GM10248 (cell line): ENCODE results near the gene ZNF346.

Experiments used
- CTCF ChIA-PET: fragments of 300-600 bp; sonication (Branson Sonifier 250); formaldehyde crosslinking; extraction: SDS; loops from one replicate; lab custom pipeline; 2021; ENCODE audit warnings: antibody characterized with exemption; lab: Yijun Ruan, JAX
- POLR2A ChIA-PET: fragments of 350-650 bp; sonication (Branson Sonifier 250); formaldehyde crosslinking; extraction: SDS; loops from one replicate; lab custom pipeline; 2020; ENCODE audit warnings: antibody characterized with exemption; lab: Yijun Ruan, JAX
- DNase-seq: peaks from one replicate; pipeline ENCODE4 v3.0.0; 2012; ENCODE audit errors: extremely low spot score
- CTCF ChIP-seq: IDR thresholded peaks from 2 replicates; pipeline ENCODE4 v1.5.1; 2012; ENCODE audit warnings: mild to moderate bottlenecking, low read depth; ENCODE audit errors: extremely low read depth, missing control alignments, control extremely low read depth

The ZNF346 gene

DNA sequence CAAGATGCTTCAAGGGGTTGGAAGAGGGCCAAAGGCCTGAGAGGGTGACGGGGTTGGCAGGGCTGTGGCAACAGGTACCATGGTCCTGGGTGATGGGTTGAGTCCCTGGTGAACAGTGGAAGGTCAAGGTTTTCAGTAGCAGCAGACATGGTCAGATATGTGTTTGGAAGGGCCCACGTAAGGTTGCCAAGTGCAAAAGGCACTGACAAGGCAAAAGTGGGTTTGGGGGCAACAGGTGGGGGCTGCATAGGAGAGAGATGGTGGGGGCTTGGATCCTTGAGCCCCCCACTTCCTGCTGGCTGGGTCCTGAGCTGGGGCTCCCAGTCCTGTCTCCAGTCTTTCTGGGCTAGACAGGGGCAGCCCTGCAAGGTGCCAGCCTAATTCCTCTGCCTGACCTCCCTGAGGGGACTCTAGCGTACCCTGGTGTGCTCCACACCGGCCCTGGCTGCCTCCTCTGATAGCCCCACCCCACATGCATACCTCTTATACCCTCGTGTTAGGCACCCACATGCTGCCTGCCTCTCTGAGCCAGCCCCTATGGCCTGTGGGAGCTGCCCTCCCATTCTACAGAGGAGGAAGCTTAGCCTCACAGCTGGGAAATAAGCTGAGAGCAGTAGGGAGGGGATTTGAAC, 90.2 kb downstream of the ZNF346 start:
- POLR2A ChIA-PET: no interaction called here
- TF ChIP-seq CTCF: no peak
- CTCF ChIA-PET: interaction anchor here (0.6 to 7.5 kb wide), 72 partner anchors 8 to 1383 kb away, joined by 3 to 147 read pairs (median 5); partner anchors contain the start of genes LMAN2, NSD1 and SLC34A1
- no peak for DNase-seq

DNA sequence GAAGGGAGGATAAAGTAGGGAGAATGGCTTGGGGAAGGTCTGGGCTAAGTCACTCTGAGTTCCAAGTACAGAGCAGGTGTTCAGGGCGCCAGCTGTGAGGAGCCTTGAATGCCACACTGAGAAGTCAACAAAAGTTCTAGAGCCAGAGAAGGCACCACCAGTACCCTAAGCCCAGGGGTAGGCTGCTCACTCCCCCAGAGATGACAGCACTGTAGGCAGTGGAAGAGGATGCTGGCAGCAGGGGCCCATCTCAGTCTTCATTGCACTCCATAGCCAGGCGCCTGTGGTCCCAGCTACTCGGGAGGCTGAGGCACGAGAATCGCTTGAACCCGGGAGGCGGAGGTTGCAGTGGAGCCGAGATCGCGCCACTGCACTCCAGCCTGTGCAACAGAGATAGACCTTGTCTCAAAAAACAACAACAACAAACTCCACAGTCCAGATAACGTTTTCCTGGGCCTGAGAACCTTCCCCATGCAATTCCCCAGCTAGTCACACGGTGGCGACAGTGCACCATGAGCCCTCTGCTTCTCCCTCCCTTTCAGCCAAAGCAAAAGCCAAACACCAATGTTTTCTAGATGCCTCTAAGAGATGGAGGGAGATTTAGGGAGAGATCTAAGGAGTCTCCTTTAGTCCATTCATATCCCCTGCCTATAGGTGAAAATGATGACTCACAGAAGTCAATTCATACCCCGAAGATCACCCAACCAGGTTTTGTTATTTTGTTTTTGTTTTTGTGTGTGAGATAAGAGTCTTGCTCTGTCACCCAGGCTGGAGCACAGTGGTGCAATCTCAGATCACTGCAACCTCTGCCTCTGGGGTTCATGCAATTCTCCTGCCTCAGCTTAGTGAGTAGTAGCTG, 91.3 kb downstream of the ZNF346 start:
- ChIA-PET POLR2A (no interaction called here), CTCF (interaction anchor here (0.8 to 7.5 kb wide), 73 partner anchors 8 to 1384 kb away, joined by 3 to 147 read pairs (median 5); partner anchors contain the start of genes FGFR4, LMAN2, MXD3 and NSD1)
- peak; percentile 91 for DNase-seq
- TF ChIP-seq CTCF: peak; percentile 97

- no peak for TF ChIP-seq CTCF
- ChIA-PET CTCF (no interaction called here), POLR2A (no interaction called here)
- DNase-seq: peak; percentile 74
Measured at GRCh38 chr5:177116631-177117373, 94.3 kb downstream of the ZNF346 start.

DNA sequence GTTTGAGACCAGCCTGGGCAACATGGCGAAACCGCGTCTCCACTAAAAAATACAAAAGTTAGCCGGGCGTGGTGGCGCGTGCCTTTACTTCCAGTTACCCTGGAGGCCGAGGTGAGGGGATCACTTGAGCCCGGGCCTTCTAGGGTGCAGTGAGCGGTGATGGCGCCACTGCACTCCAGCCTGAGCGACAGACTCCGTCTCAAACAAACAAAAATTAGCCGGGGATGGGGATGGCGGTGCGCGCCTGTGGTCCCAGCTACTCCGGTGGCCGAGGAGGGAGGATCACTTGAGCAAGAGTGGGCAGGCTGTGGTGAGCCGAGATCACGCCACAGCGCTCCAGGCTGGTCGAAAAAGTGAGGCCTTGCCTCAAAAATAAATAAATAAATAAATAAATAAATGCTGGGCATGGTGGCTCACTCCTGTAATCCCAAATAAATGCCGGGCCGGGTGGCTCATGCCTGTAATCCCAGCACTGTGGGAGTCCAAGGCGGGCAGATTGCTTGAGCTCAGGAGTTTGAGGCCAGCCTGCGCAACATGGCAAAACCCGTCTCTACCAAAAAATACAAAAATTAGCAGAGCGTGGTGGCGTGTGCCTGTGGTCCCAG, 95.0 kb downstream of the ZNF346 start:
- DNase-seq: no peak
- no peak for TF ChIP-seq CTCF
- ChIA-PET CTCF (interaction anchor here (0.8 to 1.5 kb wide), 3 partner anchors 10 to 46 kb away, joined by 3 read pairs; no protein-coding TSS in a partner anchor), POLR2A (no interaction called here)

DNA sequence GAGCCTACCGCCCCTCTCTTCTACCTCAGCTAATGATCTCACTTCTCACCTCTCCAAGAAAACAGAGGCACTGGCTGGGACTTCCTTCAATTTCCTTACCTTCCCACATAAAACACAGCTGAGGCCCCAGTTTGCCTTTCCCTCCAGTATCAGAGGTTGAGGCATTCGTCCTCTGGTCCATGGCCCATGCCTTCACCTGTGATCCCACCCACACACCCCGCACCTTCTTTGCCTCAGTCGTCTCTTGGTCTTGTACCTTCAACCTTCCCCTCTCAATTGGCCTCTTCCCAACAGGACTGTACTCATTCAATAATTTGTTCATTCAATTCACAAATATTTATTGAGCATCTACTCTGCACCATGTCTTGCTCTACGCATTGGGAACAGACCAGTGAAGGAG, 100.1 kb downstream of the ZNF346 start:
- CTCF ChIA-PET: interaction anchor here (1.2 to 2.3 kb wide), 3 partner anchors 10 to 462 kb away, joined by 5 to 15 read pairs (median 8); no protein-coding TSS in a partner anchor
- TF ChIP-seq CTCF: no peak
- DNase-seq: no peak
- POLR2A ChIA-PET: no interaction called here
